ENCODE data around the gene CS.

- TF ChIP-seq CTCF (IDR thresholded peaks at IDR 0.05; ENCODE audit: insufficient read depth, low read length) (no peak), REST (IDR thresholded peaks at IDR 0.05; ENCODE audit: insufficient replicate concordance, low read depth) (peak; percentile 90), POLR2AphosphoS5 (IDR thresholded peaks at IDR 0.05; ENCODE audit: low read depth) (no peak), GABPA (IDR thresholded peaks at IDR 0.05; ENCODE audit: low read depth) (no peak)
Observed at GRCh38 chr12:56224954-56225353, 75.2 kb downstream of the CS start.
